ENCODE results near the gene RNF26.

Gene RNF26

DNA sequence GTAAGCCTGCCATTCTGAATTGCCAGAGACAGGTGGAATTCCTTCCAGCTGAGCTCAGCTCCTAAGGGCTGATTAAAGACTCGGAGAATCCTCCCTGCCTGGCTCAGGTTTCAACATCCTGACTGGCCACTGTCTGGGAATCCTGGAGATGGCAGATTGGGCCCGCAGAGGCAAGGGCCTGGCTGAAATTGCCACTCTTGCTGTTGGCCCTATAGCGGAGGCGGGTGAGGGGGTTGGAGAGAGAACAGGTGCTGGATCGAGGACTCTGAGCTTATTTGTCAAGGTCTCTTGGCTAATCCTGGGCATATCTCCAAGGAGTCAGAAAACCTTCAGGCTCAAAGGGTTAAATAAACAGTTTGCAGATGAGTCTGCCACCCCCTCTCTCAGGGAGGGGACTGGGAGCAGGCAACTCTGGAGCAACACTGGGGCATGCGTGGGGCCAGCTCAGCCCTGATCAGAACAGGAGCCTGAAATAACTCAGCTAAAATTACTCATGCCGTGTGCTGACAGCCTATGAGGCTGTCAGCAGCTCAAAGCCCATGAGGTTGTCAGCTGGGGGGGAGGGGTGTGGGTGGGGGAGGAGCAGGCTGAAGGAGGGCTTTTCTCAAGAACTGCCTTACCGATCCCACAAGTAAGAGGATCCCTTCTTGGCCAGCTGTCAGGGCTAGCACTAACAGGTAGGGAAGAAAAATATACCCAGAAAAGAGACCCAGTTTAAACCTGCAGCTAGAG is 26.9 kb downstream of the RNF26 start (continued):
- TF ChIP-seq ZNF768 (tag by site-specific recombination; IDR thresholded peaks at IDR 0.05), result no peak
- TF ChIP-seq, protein P1, sequence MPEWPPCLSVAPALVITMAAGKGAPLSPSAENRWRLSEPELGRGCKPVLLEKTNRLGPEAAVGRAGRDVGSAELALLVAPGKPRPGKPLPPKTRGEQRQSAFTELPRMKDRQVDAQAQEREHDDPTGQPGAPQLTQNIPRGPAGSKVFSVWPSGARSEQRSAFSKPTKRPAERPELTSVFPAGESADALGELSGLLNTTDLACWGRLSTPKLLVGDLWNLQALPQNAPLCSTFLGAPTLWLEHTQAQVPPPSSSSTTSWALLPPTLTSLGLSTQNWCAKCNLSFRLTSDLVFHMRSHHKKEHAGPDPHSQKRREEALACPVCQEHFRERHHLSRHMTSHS (tag by site-specific recombination; IDR thresholded peaks at IDR 0.05), result no peak
- no peak for TF ChIP-seq ZNF148 (tag by site-specific recombination; IDR thresholded peaks at IDR 0.05; ENCODE audit: borderline replicate concordance)
- no peak for TF ChIP-seq ZNF426 (tag by site-specific recombination; IDR thresholded peaks at IDR 0.05)
- no peak for TF ChIP-seq ZNF664 (tag by site-specific recombination; IDR thresholded peaks at IDR 0.05)
- TF ChIP-seq ZBTB48 (tag by site-specific recombination; IDR thresholded peaks at IDR 0.05), result no peak
- no peak for TF ChIP-seq MEIS1 (CRISPR knock-in tag; IDR thresholded peaks at IDR 0.05; ENCODE audit: borderline replicate concordance)
- no peak for TF ChIP-seq ZNF274 (IDR thresholded peaks at IDR 0.05; ENCODE audit: low read length)
- TF ChIP-seq ZNF274 (tag by site-specific recombination; IDR thresholded peaks at IDR 0.05; ENCODE audit: borderline replicate concordance), result no peak
- TF ChIP-seq ZNF560 (tag by site-specific recombination; IDR thresholded peaks at IDR 0.05; ENCODE audit: borderline replicate concordance), result no peak
- TF ChIP-seq BCL11B (tag by site-specific recombination; IDR thresholded peaks at IDR 0.05; ENCODE audit: low read depth), result no peak
- no peak for TF ChIP-seq YY2 (tag by site-specific recombination; IDR thresholded peaks at IDR 0.05)
- 0 out of 2 replicates have a peak, but pooled peaks have one; percentile 22 for TF ChIP-seq ZFP69B (tag by site-specific recombination; IDR thresholded peaks at IDR 0.05)
- TF ChIP-seq, protein P2, sequence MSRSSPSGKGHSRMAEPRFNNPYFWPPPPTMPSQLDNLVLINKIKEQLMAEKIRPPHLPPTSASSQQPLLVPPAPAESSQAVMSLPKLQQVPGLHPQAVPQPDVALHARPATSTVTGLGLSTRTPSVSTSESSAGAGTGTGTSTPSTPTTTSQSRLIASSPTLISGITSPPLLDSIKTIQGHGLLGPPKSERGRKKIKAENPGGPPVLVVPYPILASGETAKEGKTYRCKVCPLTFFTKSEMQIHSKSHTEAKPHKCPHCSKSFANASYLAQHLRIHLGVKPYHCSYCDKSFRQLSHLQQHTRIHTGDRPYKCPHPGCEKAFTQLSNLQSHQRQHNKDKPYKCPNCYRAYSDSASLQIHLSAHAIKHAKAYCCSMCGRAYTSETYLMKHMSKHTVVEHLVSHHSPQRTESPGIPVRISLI (tag by site-specific recombination; IDR thresholded peaks at IDR 0.05), result no peak
- no peak for TF ChIP-seq ZNF354C (tag by site-specific recombination; IDR thresholded peaks at IDR 0.05; ENCODE audit: borderline replicate concordance, low read depth)
- TF ChIP-seq ZNF2 (tag by site-specific recombination; IDR thresholded peaks at IDR 0.05), result no peak
- no peak for TF ChIP-seq PRDM1 (tag by site-specific recombination; IDR thresholded peaks at IDR 0.05)
- TF ChIP-seq ZBTB1 (tag by site-specific recombination; IDR thresholded peaks at IDR 0.05), result no peak
- TF ChIP-seq ZNF701 (tag by site-specific recombination; IDR thresholded peaks at IDR 0.05), result no peak
- TF ChIP-seq ZNF658 (tag by site-specific recombination; IDR thresholded peaks at IDR 0.05), result no peak
- no peak for TF ChIP-seq ZNF138 (tag by site-specific recombination; IDR thresholded peaks at IDR 0.05; ENCODE audit: borderline replicate concordance)
- peak; percentile 69 for TF ChIP-seq PATZ1 (tag by site-specific recombination; IDR thresholded peaks at IDR 0.05)
- no peak for TF ChIP-seq ZNF146 (tag by site-specific recombination; IDR thresholded peaks at IDR 0.05)
- peak; percentile 53 for TF ChIP-seq ZNF629 (tag by site-specific recombination; IDR thresholded peaks at IDR 0.05)
- TF ChIP-seq ZNF335 (tag by site-specific recombination; conservative IDR thresholded peaks at IDR 0.05), result peak; percentile 86
- no peak for TF ChIP-seq ZNF585B (tag by site-specific recombination; IDR thresholded peaks at IDR 0.05)
- TF ChIP-seq, protein P3, sequence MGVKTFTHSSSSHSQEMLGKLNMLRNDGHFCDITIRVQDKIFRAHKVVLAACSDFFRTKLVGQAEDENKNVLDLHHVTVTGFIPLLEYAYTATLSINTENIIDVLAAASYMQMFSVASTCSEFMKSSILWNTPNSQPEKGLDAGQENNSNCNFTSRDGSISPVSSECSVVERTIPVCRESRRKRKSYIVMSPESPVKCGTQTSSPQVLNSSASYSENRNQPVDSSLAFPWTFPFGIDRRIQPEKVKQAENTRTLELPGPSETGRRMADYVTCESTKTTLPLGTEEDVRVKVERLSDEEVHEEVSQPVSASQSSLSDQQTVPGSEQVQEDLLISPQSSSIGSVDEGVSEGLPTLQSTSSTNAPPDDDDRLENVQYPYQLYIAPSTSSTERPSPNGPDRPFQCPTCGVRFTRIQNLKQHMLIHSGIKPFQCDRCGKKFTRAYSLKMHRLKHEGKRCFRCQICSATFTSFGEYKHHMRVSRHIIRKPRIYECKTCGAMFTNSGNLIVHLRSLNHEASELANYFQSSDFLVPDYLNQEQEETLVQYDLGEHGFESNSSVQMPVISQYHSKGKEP (tag by site-specific recombination; IDR thresholded peaks at IDR 0.05), result no peak
- no peak for TF ChIP-seq ZNF202 (tag by site-specific recombination; IDR thresholded peaks at IDR 0.05; ENCODE audit: borderline replicate concordance)
- no peak for TF ChIP-seq ZNF654 (tag by site-specific recombination; IDR thresholded peaks at IDR 0.05; ENCODE audit: low read depth)

Data from HEK293 (cell line).